K562 (cell line): ENCODE results near the gene POLN. TPM values are rescaled to one million over a fixed set of nuclear protein-coding genes. Genes with fewer than 3 reads are reported as not detected.

Experiments used
- ATAC-seq: fragments of 200-7000 bp; cut with Tn5 transposase; 3 replicates; pipeline ENCODE4 v1.9.1; 2020; ENCODE audit warnings: moderate library complexity
- BruUV-seq: library from RNA; stranded (reverse); fragments of 400-500 nt; replicated peaks from 2 replicates; lab custom pipeline; 2021; lab: Mats Ljungman, UMichigan
- CTCF ChIA-PET: fragments of 300-600 bp; formaldehyde crosslinking; extraction: SDS; loops from one replicate; lab custom pipeline; 2021; ENCODE audit warnings: low intra/inter-chr PET ratio; lab: Yijun Ruan, JAX
- POLR2A ChIA-PET: fragments of 300-600, 350-650 bp; sonication (Branson Sonifier 250); formaldehyde crosslinking; extraction: SDS; loops from one replicate; lab custom pipeline; 2021; ENCODE audit warnings: antibody characterized with exemption, inconsistent platforms; lab: Yijun Ruan, JAX
- DNase-seq, 4 experiments: peaks; one replicate each; pipeline versions ENCODE4 v3.0.0 to v3.0.0-alpha.2; 2011 to 2018; ENCODE audit warnings: low spot score in 3 of 4, mixed read lengths in 3 of 4; ENCODE audit errors: extremely low read depth in 1 of 4
- FAIRE-seq: peaks from 2 replicates; lab custom pipeline; 2011; peaks lifted over from hg19 to GRCh38; lab: Jason Lieb, UNC
- H2AFZ ChIP-seq: 2 replicates; pipeline ENCODE4 v1.6.0; 2011; ENCODE audit warnings: low read depth, low read length, control low read depth, inconsistent platforms
- H3K27ac ChIP-seq: fragments of 200-600 bp; 3 replicates; pipeline ENCODE4 v1.8.0; 2011; ENCODE audit warnings: low read depth, mild to moderate bottlenecking, control low read depth, inconsistent platforms, low read length, moderate library complexity, mixed read lengths; ENCODE audit errors: extremely low read depth
- H3K27me3 ChIP-seq, 2 experiments: fragments of 300-600 bp in 1 of 2; 2 replicates in 1 of 2; 3 replicates in 1 of 2; pipeline versions ENCODE4 v1.6.0 to v1.8.0; 2011; ENCODE audit warnings: inconsistent platforms in 2 of 2, low read length in 2 of 2, mild to moderate bottlenecking in 1 of 2, mixed read lengths in 1 of 2, moderate library complexity in 1 of 2; ENCODE audit not compliant: control insufficient read depth in 2 of 2, insufficient read depth in 2 of 2
- H3K36me3 ChIP-seq: fragments of 300-600 bp; 3 replicates; pipeline ENCODE4 v1.8.0; 2011; ENCODE audit warnings: mild to moderate bottlenecking, low read length, inconsistent platforms; ENCODE audit not compliant: control insufficient read depth, insufficient read depth
- H3K4me1 ChIP-seq, 2 experiments: fragments of 200-600 bp in 1 of 2; replicated peaks in 1 of 2; 2 replicates in 1 of 2; 3 replicates in 1 of 2; pipeline versions ENCODE4 v1.5.1 to v1.8.0; 2011; ENCODE audit warnings: inconsistent platforms in 2 of 2, low read length in 2 of 2, mild to moderate bottlenecking in 1 of 2, mixed read lengths in 1 of 2, moderate library complexity in 1 of 2; ENCODE audit not compliant: control insufficient read depth in 2 of 2, insufficient read depth in 2 of 2
- H3K4me2 ChIP-seq: 2 replicates; pipeline ENCODE4 v1.6.1; 2011; ENCODE audit warnings: low read length, control low read depth, inconsistent platforms, mixed read lengths; ENCODE audit not compliant: insufficient read depth
- H3K4me3 ChIP-seq: fragments of 200-600 bp; sonication (generic), shearing (Covaris generic); 2 replicates; pipeline ENCODE4 v1.5.1; 2016; ENCODE audit warnings: control low read depth, inconsistent platforms
- H3K79me2 ChIP-seq: fragments of 200-600 bp; 3 replicates; pipeline ENCODE4 v1.8.0; 2011; ENCODE audit warnings: low read length, inconsistent platforms; ENCODE audit not compliant: control insufficient read depth, insufficient read depth
- H3K9ac ChIP-seq, 2 experiments: 2 replicates each; pipeline versions ENCODE4 v1.6.0 to v1.6.1; 2011; ENCODE audit warnings: low read depth in 2 of 2, low read length in 2 of 2, control low read depth in 1 of 2, inconsistent platforms in 1 of 2, mild to moderate bottlenecking in 1 of 2, mixed read lengths in 1 of 2; ENCODE audit not compliant: insufficient read depth in 1 of 2
- H3K9me1 ChIP-seq: one replicate; pipeline ENCODE4 v1.6.0; 2011; ENCODE audit warnings: inconsistent platforms, mild to moderate bottlenecking, low read length, moderate library complexity; ENCODE audit not compliant: control insufficient read depth, insufficient read depth
- H3K9me3 ChIP-seq: replicated peaks from 2 replicates; pipeline ENCODE4 v1.5.1; 2011; ENCODE audit warnings: low read depth, low read length, inconsistent platforms; ENCODE audit not compliant: control insufficient read depth, insufficient read depth
- H4K20me1 ChIP-seq: replicated peaks from 2 replicates; pipeline ENCODE4 v1.6.1; 2011; ENCODE audit warnings: low read length, inconsistent platforms, mixed read lengths; ENCODE audit not compliant: control insufficient read depth, insufficient read depth
- BCOR ChIP-seq: fragments of 450-650 bp; IDR thresholded peaks from 2 replicates; pipeline ENCODE4 v1.6.1; 2016
- EP300 ChIP-seq: IDR thresholded peaks from 2 replicates; pipeline ENCODE4 v1.6.1; 2012; ENCODE audit warnings: low read length, improper control_type of control experiment
- PTBP1 ChIP-seq: fragments of 200-400 bp; formaldehyde crosslinking; IDR thresholded peaks from 2 replicates; pipeline ENCODE4 v1.6.1; 2017; ENCODE audit warnings: low read depth, low read length
- RBM25 ChIP-seq: fragments of 200-400 bp; formaldehyde crosslinking; IDR thresholded peaks from 2 replicates; pipeline ENCODE4 v1.6.1; 2018; ENCODE audit warnings: low read length, low read depth, moderate library complexity; ENCODE audit not compliant: severe bottlenecking
- ZFP36 ChIP-seq: fragments of 150-350 bp; IDR thresholded peaks from 2 replicates; pipeline ENCODE4 v1.6.1; 2018; ENCODE audit warnings: low read length, low read depth; ENCODE audit not compliant: partially characterized antibody
- ZNF436 ChIP-seq: fragments of 250-450, 450-650 bp; sonication (Bioruptor Pico); formaldehyde crosslinking; IDR thresholded peaks from 2 replicates; pipeline ENCODE4 v1.7.0; 2020; ENCODE audit warnings: mild to moderate bottlenecking
- WGBS: fragments of 100-300 bp; shearing (Covaris generic); methylation state at CpG from one replicate; pipeline ENCODE4 v1.1.6; 2016; ENCODE audit warnings: low coverage, mixed read lengths; ENCODE audit not compliant: insufficient coverage; ENCODE audit errors: missing lambda C conversion rate; 5-methylcytosine and 5-hydroxymethylcytosine counted together
- in situ Hi-C: fragments of 300-500 bp; cut with MboI; formaldehyde crosslinking; loops from 4 replicates; pipeline ENCODE4 v1.15.0; 2018; ENCODE audit warnings: inconsistent platforms, mixed read lengths
- intact Hi-C: fragments of 100-400 bp; cut with micrococcal nuclease; formaldehyde crosslinking; loops from 2 replicates; pipeline ENCODE4 v1.14.2; 2022
- polyA plus RNA-seq, 8 experiments: library from polyadenylated mRNA; depleted of rRNA in 4 of 8; stranded (reverse) in 5 of 8; unstranded in 3 of 8; fragments of >200 nt; fragmentation: Nextera tagmentation in 2 of 8; fragmentation: Illumina TruSeq in 1 of 8; extraction: Ambion mirVana in 2 of 8; extraction: Trizol in 1 of 8; gene quantifications; 2 replicates each; pipeline versions ENCODE4 v1.2.1 to v1.2.3, GENCODE V29; 2011 to 2014; ENCODE audit warnings: inconsistent platforms in 1 of 8, missing spikeins in 1 of 8
- total RNA-seq, 7 experiments: library from RNA; depleted of rRNA in 6 of 7; stranded (reverse); fragments of >200 nt in 6 of 7; fragmentation: Illumina TruSeq in 2 of 7; extraction: Trizol in 2 of 7; gene quantifications; 2 replicates each; pipeline versions ENCODE4 v1.2.1 to v1.2.3, GENCODE V29; 2011 to 2021; ENCODE audit warnings: low replicate concordance in 1 of 7
- TF ChIP-seq, protein P1 (sequence below): IDR thresholded peaks from 3 replicates; pipeline ENCODE4 v1.6.1; 2011; ENCODE audit warnings: borderline replicate concordance, mild to moderate bottlenecking, moderate library complexity; ENCODE audit not compliant: insufficient read length; ENCODE audit errors: extremely low read depth
- TF ChIP-seq, protein P2 (sequence below), 3 experiments: fragments of 200-800 bp in 1 of 3; sonication (Bioruptor generic) in 1 of 3; sonication (generic) in 1 of 3; formaldehyde crosslinking in 1 of 3; IDR thresholded peaks; 2 replicates each; pipeline versions ENCODE4 v1.6.1 to v1.8.0; 2016 to 2022; ENCODE audit warnings: mild to moderate bottlenecking in 2 of 3, missing compliant biosample characterization in 2 of 3, missing genetic modification characterization in 2 of 3, missing genetic modification reagents in 1 of 3
- TF ChIP-seq, protein P3 (sequence below): fragments of 450-650 bp; formaldehyde crosslinking; IDR thresholded peaks from 2 replicates; pipeline ENCODE4 v1.4.0; 2020; ENCODE audit warnings: mild to moderate bottlenecking, moderate library complexity
- TF ChIP-seq, protein P4 (sequence below): sonication (generic); formaldehyde crosslinking; IDR thresholded peaks from 2 replicates; pipeline ENCODE4 v1.8.0; 2023; ENCODE audit warnings: missing genetic modification reagents, mild to moderate bottlenecking, borderline replicate concordance

The POLN gene
- total and polyA plus RNA-seq, 9 of the 15 experiments (the other 6 are each of a cell fraction or from before 2014, with no cell fraction given), result 0.08 to 0.91 (median 0.32) TPM

DNA sequence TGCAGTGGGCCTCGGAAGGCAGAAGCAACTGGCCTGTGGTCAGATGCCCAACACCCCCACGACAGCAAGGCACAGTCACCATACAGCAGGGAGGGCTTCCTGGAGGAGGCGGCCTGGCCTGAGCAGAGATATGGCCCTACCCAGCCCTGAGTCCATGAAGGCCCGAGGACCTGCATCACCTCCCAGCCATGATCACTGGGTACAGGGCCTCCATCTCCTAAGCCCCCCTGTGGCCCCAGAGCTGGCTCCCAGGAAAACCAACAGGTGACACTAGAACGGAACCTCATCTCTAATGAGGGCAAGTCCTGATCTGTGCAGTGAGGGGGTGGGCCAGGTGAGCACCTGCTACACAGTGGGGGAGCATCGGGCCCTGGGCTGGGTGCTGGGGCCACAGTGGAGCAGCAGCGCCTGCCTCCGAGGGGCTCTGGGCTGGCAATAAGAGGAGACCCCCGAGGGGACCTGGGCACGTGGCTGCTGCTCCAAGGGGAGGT is 46.2 kb upstream of the POLN start:
- TF ChIP-seq ZNF436 (CRISPR knock-in tag) (peak; percentile 76), RBM25 (peak; percentile 59), PTBP1 (0 out of 2 replicates have a peak, but pooled peaks have one; percentile 53), EP300 (no peak), BCOR (peak; percentile 49; the same call in 1 of the 2 replicates), ZFP36 (peak; percentile 98)
- TF ChIP-seq, protein P1, sequence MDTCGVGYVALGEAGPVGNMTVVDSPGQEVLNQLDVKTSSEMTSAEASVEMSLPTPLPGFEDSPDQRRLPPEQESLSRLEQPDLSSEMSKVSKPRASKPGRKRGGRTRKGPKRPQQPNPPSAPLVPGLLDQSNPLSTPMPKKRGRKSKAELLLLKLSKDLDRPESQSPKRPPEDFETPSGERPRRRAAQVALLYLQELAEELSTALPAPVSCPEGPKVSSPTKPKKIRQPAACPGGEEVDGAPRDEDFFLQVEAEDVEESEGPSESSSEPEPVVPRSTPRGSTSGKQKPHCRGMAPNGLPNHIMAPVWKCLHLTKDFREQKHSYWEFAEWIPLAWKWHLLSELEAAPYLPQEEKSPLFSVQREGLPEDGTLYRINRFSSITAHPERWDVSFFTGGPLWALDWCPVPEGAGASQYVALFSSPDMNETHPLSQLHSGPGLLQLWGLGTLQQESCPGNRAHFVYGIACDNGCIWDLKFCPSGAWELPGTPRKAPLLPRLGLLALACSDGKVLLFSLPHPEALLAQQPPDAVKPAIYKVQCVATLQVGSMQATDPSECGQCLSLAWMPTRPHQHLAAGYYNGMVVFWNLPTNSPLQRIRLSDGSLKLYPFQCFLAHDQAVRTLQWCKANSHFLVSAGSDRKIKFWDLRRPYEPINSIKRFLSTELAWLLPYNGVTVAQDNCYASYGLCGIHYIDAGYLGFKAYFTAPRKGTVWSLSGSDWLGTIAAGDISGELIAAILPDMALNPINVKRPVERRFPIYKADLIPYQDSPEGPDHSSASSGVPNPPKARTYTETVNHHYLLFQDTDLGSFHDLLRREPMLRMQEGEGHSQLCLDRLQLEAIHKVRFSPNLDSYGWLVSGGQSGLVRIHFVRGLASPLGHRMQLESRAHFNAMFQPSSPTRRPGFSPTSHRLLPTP, result peak; percentile 18
- TF ChIP-seq, protein P2, sequence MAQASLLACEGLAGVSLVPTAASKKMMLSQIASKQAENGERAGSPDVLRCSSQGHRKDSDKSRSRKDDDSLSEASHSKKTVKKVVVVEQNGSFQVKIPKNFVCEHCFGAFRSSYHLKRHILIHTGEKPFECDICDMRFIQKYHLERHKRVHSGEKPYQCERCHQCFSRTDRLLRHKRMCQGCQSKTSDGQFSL (CRISPR knock-in tag; IDR thresholded peaks at IDR 0.05), result peak; percentile 25; the same call in 1 of the 2 replicates
- TF ChIP-seq, protein P2 (tag; IDR thresholded peaks at IDR 0.05), result no peak
- TF ChIP-seq, protein P3, sequence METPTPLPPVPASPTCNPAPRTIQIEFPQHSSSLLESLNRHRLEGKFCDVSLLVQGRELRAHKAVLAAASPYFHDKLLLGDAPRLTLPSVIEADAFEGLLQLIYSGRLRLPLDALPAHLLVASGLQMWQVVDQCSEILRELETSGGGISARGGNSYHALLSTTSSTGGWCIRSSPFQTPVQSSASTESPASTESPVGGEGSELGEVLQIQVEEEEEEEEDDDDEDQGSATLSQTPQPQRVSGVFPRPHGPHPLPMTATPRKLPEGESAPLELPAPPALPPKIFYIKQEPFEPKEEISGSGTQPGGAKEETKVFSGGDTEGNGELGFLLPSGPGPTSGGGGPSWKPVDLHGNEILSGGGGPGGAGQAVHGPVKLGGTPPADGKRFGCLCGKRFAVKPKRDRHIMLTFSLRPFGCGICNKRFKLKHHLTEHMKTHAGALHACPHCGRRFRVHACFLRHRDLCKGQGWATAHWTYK (CRISPR knock-in tag), result no peak
- TF ChIP-seq, protein P4, sequence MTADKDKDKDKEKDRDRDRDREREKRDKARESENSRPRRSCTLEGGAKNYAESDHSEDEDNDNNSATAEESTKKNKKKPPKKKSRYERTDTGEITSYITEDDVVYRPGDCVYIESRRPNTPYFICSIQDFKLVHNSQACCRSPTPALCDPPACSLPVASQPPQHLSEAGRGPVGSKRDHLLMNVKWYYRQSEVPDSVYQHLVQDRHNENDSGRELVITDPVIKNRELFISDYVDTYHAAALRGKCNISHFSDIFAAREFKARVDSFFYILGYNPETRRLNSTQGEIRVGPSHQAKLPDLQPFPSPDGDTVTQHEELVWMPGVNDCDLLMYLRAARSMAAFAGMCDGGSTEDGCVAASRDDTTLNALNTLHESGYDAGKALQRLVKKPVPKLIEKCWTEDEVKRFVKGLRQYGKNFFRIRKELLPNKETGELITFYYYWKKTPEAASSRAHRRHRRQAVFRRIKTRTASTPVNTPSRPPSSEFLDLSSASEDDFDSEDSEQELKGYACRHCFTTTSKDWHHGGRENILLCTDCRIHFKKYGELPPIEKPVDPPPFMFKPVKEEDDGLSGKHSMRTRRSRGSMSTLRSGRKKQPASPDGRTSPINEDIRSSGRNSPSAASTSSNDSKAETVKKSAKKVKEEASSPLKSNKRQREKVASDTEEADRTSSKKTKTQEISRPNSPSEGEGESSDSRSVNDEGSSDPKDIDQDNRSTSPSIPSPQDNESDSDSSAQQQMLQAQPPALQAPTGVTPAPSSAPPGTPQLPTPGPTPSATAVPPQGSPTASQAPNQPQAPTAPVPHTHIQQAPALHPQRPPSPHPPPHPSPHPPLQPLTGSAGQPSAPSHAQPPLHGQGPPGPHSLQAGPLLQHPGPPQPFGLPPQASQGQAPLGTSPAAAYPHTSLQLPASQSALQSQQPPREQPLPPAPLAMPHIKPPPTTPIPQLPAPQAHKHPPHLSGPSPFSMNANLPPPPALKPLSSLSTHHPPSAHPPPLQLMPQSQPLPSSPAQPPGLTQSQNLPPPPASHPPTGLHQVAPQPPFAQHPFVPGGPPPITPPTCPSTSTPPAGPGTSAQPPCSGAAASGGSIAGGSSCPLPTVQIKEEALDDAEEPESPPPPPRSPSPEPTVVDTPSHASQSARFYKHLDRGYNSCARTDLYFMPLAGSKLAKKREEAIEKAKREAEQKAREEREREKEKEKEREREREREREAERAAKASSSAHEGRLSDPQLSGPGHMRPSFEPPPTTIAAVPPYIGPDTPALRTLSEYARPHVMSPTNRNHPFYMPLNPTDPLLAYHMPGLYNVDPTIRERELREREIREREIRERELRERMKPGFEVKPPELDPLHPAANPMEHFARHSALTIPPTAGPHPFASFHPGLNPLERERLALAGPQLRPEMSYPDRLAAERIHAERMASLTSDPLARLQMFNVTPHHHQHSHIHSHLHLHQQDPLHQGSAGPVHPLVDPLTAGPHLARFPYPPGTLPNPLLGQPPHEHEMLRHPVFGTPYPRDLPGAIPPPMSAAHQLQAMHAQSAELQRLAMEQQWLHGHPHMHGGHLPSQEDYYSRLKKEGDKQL (CRISPR knock-in tag), result no peak
- WGBS, result 59% methylated on average over 10 of the region's 10 CpGs

More for the DNA sequence above, 46.2 kb upstream of the POLN start:
- intact Hi-C loops (no loop called here), in situ Hi-C loops (no loop called here)
- Histone ChIP-seq H4K20me1 (no peaks in the 10 kb centered on the region), H3K9me1 (peaks cover 2% of the 10 kb centered on the region), H2AFZ (no peak overlapping the region), H3K36me3 (no peaks in the 10 kb centered on the region), H3K27ac (no peak overlapping the region), H3K27me3 (no peaks in the 10 kb centered on the region), H3K4me3 (no peak overlapping the region), H3K9me3 (no peaks in the 10 kb centered on the region), H3K4me1 (peaks cover 0 to 49% of the 10 kb centered on the region in 2 experiments; a peak in 2 of 5 replicates), H3K4me2 (no peak overlapping the region), H3K9ac (no peak overlapping the region), H3K79me2 (no peaks in the 10 kb centered on the region)
- CTCF ChIA-PET, result no interaction called here
- FAIRE-seq, result no peak
- ATAC-seq, result no peak
- no peak for DNase-seq
- no TSS peak for BruUV-seq
- POLR2A ChIA-PET, result interaction anchor here (0.7 kb wide), 1 partner anchor 448 kb away, joined by 4 read pairs; no protein-coding TSS in a partner anchor
